Measurements from ENCODE around the gene PCMTD2.

- TF ChIP-seq POLR2AphosphoS5 (IDR thresholded peaks at IDR 0.05) (no peak), EP300 (IDR thresholded peaks at IDR 0.05) (no peak)
These were observed 5.5 kb upstream of the PCMTD2 start for GRCh38 chr20:64250027-64250426.

Data from stomach (tissue), 4 donors.